Fibroblast of the aortic adventitia (primary cell): ENCODE results near the gene HS2ST1. TPM values are rescaled to one million over a fixed set of nuclear protein-coding genes. Genes with fewer than 3 reads are reported as not detected.
A peak's percentile ranks its signal among the peaks of the same experiment; 100 is the strongest.

Experiments
- DNase-seq: peaks from one replicate; pipeline ENCODE4 v3.0.0-alpha.2; 2010; ENCODE audit warnings: low read depth
- H3K4me3 ChIP-seq: 2 replicates; pipeline ENCODE4 v1.5.1; 2011; ENCODE audit warnings: low read depth, mild to moderate bottlenecking, control low read depth, low read length, moderate library complexity
- CTCF ChIP-seq: IDR thresholded peaks from 2 replicates; pipeline ENCODE4 v1.5.1; 2011; ENCODE audit warnings: mild to moderate bottlenecking, low read length, control low read depth, inconsistent platforms; ENCODE audit not compliant: insufficient read depth
- total RNA-seq: library from RNA; depleted of rRNA; stranded (reverse); fragments of >200 nt; gene quantifications from 2 replicates; pipeline ENCODE4 v1.2.3, GENCODE V29; 2012; ENCODE audit warnings: low replicate concordance

The HS2ST1 gene
- total RNA-seq, 1 donor: 51.0 TPM

- no peak for DNase-seq
- H3K4me3 ChIP-seq: no peak overlapping the region
- no peak for TF ChIP-seq CTCF
Measured at GRCh38 chr1:87144316-87144895, 230.0 kb downstream of the HS2ST1 start.

GRCh38 chr1:87144981-87145380, 230.5 kb downstream of the HS2ST1 start:
- H3K4me3 ChIP-seq: no peak overlapping the region
- TF ChIP-seq CTCF: no peak

GRCh38 chr1:87146538-87146937, 232.1 kb downstream of the HS2ST1 start:
- no peak for DNase-seq
- no peak for TF ChIP-seq CTCF
- no peak overlapping the region for H3K4me3 ChIP-seq

More at GRCh38 chr1:87144981-87145380, 230.5 kb downstream of the HS2ST1 start:
- DNase-seq: no peak

GRCh38 chr1:87146986-87147385, 232.6 kb downstream of the HS2ST1 start:
- TF ChIP-seq CTCF: no peak
- DNase-seq: no peak
- H3K4me3 ChIP-seq: no peak overlapping the region

GRCh38 chr1:87147851-87148250, 233.4 kb downstream of the HS2ST1 start:
- DNase-seq: no peak
- H3K4me3 ChIP-seq: no peak overlapping the region
- no peak for TF ChIP-seq CTCF

- H3K4me3 ChIP-seq: no peak overlapping the region
- DNase-seq: no peak
- no peak for TF ChIP-seq CTCF
Measured at GRCh38 chr1:87148661-87149060, 234.2 kb downstream of the HS2ST1 start.

GRCh38 chr1:87149241-87150041, 235.0 kb downstream of the HS2ST1 start:
- peak; percentile 46 for DNase-seq
- TF ChIP-seq CTCF: no peak

More at GRCh38 chr1:87149241-87150041, 235.0 kb downstream of the HS2ST1 start:
- H3K4me3 ChIP-seq: no peak overlapping the region
